NCI-H1092 treated with DMSO at 0.1 percent for 48 hours (cell line): ENCODE results near the gene HMOX1.
"Not testable (repeated sequence)": the region's sequence is repeated elsewhere in the genome, so short reads cannot be mapped to it uniquely, and the experiment has no call there.

Source experiments
- DNase-seq: peaks from one replicate; lab custom pipeline; 2025; lab: John Stamatoyannopoulos, UW

The HMOX1 gene

DNA sequence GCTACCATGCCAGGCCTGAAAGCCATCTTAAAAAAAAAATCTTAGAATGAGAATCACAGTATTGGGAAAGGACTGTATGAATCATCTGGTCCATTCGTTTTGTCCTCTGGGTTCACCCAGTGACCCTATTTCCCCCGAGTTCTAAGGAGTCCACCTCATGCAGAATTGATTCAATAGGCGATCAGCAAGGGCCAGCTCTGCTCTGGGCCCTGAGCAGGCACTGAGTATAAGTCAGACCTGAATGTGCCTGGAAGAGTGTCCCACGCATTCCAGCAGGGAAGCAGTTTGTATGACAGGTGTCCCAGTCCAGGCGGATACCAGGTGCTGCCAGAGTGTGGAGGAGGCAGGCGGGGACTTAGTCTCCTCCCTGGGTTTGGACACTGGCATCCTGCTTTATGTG lies 883 bp upstream of the HMOX1 start:
- DNase-seq, result no peak

DNA sequence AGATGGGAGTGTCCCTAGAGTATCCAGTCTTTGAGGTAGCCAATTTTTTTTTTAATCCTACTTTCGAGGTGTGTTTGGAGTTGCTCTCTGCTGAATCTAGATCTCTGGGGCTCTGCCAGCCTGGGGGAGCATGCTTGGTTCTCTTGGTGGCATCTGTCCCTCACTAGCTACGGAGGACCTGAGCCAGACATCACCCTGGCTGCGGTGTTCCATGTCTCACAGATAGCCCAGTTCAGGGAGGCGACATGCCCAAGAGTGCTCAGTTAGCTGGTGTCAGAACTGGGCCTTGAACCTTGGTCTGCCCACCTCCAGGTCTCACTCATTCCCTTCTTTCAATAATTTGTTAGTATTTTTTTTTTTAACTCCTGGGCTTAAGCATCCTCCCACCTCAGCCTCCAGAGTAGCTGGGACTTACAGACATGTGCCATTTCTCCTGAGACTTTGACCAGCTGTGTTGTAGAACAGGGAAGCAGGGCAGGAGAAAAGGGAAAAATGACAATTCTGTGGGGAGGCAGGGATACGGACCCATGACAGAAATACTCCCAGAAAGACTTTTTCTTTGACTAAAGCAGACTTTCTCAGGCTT lies 621 bp downstream of the HMOX1 start:
- DNase-seq, result no peak

GRCh38 chr22:35383679-35384071 lies 2.8 kb downstream of the HMOX1 start:
- no peak for DNase-seq

DNA sequence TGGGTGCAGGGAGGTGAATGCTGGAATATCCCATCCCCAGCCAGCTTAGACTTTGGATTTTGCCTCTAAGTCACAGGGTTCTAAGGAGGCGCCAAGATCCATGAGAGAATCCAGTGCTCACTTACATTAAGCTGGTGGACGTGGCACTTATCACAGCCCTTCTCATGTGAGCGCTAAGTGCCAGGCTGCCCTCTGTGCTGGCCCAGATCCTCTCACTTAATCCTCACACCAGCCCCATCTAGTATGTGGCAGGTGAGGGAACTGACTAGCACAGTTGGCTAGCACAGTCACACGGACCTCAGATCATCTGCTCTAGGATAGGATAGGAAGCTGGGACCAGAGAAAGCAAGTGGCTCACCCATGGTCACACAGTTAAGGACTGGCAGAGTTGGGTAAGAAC lies 3.6 kb downstream of the HMOX1 start:
- DNase-seq, result no peak

- no peak for DNase-seq
Measured at GRCh38 chr22:35384975-35385588, 4.2 kb downstream of the HMOX1 start.

- DNase-seq, result no peak
Measured at GRCh38 chr22:35386670-35387288, 5.9 kb downstream of the HMOX1 start.

- no peak for DNase-seq
Measured at GRCh38 chr22:35390933-35391332, 10.0 kb downstream of the HMOX1 start.

GRCh38 chr22:35392357-35392756 lies 11.5 kb downstream of the HMOX1 start:
- DNase-seq, result no peak

GRCh38 chr22:35393116-35394010 lies 12.5 kb downstream of the HMOX1 start:
- DNase-seq, result no peak

DNA sequence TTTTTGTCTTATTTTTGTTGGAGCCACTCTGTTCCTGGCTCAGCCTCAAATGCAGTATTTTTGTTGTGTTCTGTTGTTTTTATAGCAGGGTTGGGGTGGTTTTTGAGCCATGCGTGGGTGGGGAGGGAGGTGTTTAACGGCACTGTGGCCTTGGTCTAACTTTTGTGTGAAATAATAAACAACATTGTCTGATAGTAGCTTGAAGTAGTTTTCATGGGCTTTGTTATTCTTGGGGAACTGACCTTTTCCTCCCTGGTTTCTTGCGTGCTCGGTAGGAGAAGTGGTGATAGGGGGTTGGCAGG lies 13.1 kb downstream of the HMOX1 start:
- no peak for DNase-seq

DNA sequence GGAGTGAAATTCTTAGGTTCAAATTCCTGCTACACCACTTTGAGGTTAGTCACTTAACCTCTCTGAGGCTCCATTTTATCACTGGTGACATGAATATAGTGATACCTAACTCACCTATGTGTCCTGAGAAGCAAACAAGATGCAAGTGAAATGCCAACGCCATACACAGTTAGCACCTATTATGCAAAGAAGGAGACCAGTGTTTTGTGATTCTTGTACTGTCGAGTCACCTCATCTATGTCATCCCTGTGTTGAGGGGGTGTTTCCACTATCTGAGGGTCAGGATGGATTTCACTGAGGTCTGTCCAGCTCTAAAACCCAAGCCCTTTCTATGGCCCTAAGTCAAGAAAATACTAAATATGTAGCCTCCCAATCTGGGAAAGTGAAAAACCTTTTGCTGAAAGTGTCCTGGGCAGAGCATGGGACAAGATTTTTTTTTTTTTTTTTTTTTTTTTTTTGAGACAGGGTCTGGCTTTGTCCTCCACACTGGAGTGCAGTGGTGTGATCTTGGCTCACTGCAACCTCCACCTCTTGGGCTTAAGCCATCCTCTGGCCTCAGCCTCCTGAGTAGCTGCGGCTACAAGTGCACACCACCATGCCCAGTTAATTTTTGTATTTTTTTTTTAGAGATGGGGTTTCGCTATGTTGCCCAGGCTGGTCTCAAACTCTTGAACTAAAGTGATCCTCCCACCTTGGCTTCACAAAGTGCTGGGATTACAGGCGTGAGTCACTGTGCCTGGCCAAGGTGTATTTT lies 14.1 kb downstream of the HMOX1 start:
- DNase-seq, result no peak

- DNase-seq, result not testable (repeated sequence)
Measured at GRCh38 chr22:35396622-35397021, 15.7 kb downstream of the HMOX1 start.

DNA sequence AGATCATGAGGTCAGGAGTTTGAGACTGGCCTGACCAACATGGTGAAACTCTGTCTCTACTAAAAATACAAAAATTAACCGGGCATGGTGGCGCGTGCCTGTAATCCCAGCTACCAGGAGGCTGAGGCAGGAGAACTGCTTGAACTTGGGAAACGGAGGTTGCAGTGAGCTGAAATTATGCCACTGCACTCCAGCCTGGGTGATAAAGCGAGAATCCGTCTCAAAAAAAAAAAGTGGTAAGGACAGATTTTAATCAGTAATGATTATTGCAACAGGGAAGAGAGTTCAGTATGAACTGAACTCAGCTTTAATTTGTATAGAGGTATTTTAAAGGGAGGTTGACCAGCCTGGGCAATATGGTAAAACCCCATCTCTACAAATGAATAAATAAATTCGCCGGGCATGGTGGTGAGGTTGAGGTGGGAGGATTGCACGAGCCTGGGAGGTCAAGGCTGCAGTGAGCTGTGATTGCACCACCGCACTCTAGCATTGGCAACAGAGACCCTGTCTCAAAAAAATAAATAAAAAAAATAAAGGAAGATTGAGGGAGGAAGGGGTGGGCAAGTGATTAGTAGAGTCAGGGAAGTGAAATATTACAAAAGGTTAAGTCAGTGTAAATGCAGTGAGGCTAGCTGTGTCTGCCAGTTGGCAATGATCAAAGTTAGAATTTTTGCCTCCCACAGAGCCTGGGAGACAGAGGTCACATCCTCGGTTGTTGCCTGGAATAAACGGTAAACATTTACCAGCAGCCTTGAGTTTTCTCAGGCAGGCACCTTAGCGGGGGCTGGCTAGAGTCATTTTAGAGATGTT lies 16.4 kb downstream of the HMOX1 start:
- DNase-seq, result no peak

GRCh38 chr22:35398591-35398973 lies 17.7 kb downstream of the HMOX1 start:
- no peak for DNase-seq

DNA sequence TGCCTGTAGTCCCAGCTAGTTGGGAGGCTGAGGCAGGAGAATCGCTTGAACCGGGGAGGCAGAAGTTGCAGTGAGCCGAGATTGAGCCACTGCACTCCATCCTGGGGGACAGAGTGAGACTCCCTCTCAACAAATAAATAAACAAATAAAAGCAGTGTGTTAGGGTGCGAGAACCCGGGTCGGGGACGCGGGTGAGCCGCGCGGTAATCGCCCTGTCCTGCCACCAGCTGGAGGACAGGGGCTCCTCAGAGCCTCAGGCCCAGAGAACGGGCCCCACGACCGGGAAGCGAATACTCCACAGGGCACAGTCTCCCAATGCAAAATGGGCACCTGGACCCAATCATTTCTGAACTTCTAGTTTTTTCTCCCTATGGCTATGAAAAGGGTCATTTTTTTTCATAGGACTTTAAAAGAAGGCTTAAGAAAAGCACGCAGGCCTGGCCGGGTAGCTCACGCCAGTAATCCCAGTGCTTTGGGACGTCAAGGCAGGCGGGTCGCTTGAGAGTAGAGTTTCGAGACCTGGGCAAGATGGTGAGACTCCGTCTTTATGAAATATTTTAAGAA lies 18.3 kb downstream of the HMOX1 start:
- peak; percentile 5 for DNase-seq

DNA sequence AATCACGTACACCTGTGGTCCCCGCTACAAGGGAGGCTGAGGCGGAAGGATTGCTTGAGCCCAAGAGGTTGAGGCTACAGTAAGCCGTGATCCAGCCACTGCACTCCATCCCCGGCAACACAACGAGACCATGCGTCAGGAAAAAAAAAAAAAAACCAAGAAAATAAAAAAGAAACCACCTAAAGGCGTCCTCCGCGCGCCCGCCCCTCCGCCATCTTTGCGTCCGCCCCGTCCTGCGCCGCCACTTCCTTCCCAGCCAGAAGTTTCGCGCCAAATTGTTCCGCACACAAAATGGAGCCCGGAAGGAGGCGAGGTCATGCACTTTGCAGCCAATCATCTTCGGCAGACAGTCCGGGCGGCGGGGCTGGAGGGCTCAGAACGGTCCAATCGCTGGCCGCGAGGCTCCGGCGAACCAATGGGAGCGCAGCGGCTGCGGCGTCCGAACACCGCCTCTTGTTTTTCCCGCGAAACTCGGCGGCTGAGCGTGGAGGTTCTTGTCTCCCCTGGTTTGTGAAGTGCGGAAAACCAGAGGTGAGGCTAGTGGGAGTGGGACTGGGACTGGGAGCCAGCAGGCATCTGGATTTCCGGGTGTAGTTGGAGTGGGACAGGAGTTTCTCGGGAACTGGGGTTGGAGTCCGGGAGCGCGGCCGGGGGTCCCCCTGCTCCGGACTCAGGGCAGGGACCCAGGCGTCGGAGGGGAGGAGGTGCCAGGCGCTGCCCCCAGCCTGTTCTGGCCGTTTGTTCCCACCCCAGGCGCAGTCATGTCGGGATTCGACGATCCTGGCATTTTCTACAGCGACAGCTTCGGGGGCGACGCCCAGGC lies 19.0 kb downstream of the HMOX1 start, which contains the start of gene MCM5:
MCM5 (plus strand) TSS at position 463 of the 823 bp plus-strand sequence; CDS start at position 762, 299 bp downstream.
- peak; percentile 98 for DNase-seq

- no peak for DNase-seq
Measured at GRCh38 chr22:35400501-35400790, 19.6 kb downstream of the HMOX1 start.

DNA sequence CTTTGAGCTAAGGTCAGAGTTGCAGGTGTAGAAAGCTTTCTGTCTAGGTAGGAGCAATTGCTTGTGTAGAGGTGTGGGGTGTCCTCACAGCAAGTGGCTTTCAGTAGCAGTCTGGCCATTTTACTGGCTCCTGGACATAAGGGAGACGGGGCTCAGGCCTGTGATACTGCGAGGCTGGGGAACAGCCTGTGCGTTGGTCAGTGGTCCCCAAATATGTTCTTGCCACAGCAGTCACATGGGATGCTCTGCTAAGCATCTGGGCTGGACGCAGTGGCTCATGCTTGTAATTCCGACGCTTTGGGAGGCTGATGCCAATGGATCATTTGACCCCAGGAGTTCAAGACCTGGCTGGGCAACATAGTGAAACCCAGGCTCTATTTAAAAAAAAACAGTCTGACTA lies 21.0 kb downstream of the HMOX1 start:
- DNase-seq, result no peak

DNA sequence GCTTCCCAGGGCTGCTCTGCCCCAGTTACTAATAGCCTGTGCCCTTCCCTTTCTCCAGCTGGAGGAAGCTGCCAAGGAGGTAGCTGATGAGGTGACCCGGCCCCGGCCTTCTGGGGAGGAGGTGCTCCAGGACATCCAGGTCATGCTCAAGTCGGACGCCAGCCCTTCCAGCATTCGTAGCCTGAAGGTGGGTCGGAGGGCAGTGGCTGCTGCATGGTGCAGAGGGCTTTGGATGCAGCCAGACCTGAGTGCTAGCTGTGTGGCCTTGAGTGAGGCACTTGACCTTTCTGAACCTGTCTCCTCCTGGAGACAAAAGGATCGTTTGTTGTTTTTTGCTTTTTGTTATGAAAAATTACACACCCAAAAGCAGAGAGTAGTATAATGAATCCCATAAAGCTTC lies 22.5 kb downstream of the HMOX1 start:
- DNase-seq, result no peak

- DNase-seq, result no peak
Measured at GRCh38 chr22:35404176-35404575, 23.3 kb downstream of the HMOX1 start.
